ENCODE data around the gene ARPC1B.

DNA sequence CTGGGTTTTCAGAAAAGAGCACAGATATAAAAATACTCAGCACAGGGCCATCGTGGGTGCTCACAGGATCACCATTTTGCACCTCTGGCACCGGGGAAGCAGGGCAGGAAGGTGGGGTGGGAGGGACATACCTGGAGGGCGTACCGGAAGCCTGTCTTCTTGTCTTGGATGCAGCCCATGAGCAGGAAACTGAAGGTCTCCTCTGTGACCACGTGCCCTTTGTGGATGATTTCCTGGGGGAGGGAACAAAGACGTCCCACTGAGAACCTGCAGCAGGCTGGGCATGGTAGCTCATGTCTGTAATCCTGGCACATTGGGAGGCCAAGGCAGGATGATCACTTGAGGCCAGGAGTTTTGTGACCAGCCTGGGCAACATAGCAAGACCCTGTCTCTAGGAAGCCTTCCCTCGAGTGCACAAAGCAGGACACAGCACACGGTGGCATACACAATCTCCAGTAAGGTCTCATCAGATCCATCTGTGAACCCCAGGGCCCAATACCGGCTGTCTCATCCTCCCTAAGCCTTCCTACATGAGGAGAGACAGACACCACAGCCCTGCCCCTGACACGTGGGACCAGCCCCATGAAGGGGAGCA is 54.5 kb downstream of the ARPC1B start:
- TF ChIP-seq, protein P1, sequence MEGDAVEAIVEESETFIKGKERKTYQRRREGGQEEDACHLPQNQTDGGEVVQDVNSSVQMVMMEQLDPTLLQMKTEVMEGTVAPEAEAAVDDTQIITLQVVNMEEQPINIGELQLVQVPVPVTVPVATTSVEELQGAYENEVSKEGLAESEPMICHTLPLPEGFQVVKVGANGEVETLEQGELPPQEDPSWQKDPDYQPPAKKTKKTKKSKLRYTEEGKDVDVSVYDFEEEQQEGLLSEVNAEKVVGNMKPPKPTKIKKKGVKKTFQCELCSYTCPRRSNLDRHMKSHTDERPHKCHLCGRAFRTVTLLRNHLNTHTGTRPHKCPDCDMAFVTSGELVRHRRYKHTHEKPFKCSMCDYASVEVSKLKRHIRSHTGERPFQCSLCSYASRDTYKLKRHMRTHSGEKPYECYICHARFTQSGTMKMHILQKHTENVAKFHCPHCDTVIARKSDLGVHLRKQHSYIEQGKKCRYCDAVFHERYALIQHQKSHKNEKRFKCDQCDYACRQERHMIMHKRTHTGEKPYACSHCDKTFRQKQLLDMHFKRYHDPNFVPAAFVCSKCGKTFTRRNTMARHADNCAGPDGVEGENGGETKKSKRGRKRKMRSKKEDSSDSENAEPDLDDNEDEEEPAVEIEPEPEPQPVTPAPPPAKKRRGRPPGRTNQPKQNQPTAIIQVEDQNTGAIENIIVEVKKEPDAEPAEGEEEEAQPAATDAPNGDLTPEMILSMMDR (conservative IDR thresholded peaks at IDR 0.05 in 1 of 2, IDR thresholded peaks at IDR 0.05 in 1 of 2; ENCODE audit: low read depth in 1 of 2, low read length in 2 of 2): no peak
- no peak for TF ChIP-seq EZH2 (IDR thresholded peaks at IDR 0.05; ENCODE audit: low read length, missing control alignments)

All from fibroblast of lung (primary cell).